ENCODE measurements around the gene RILPL1.

The RILPL1 gene

GRCh38 chr12:123428591-123428990 is 104.9 kb downstream of the RILPL1 start:
- DNase-seq (ENCODE audit: low read depth): no peak

DNA sequence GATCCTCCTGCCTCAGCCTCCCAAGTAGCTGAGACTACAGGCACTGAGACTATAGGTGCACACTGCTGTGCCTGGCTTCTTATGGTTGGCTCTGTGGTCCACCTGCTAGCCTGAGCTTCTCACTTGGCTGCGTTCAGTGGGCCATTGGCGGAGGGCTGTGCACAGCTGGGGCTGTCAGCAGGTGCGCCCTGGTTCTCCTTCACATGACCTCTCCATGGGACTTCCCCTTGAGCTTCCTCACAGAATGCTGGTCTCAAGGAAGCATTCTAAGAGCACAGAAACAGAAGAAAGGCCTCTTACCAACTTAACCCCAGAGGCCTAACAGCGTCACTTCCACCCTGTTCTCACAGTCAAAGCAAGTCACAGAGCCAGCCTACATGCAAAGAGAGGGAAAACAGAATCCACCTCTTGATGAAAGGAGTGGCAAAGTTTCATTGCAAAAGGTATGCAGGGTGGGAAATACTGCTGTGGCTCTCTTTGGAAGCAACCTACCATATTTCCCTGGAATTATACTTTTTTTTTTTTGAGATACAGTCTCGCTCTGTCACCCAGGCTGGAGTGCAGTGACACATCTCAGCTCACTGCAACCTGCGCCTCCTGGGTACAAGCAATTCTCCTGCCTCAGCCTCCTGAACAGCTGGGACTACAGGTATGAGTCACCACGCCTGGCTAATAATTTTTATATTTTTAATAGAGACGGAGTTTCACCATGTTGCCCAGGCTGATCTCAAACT is 106.3 kb downstream of the RILPL1 start:
- no peak for DNase-seq (ENCODE audit: low read depth)

DNA sequence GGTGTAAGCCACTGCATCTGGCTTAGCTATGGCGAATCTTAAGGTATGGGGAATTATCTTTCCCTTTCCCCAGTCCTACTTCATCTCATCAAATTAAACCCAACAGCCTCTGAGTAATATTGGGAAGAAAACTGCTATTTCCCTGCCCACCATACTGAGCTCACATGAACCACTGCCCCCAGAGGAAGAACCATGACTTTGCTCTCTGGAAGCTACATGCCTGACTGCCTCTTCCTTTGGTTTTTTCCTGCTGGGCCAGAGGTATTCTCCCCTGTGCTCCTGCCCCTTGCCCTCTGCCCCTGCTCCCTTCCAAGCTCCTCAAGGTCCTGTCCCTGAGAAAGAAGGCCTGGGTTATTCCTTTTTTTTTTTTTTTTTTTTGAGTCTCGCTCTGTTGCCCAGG is 112.2 kb downstream of the RILPL1 start:
- no peak for DNase-seq (ENCODE audit: low read depth)

All from stromal cell of bone marrow (primary cell).